Activated gamma-delta T cell treated with anti-CD3 and anti-CD28 coated beads, Interleukin-2, amount 50 U/mL, for 16 hours (primary cell): ENCODE results near the gene VAPA.

Experiments used
- DNase-seq: peaks from one replicate; pipeline ENCODE4 v3.0.0-alpha.2; 2020; ENCODE audit warnings: low read depth

Gene VAPA

GRCh38 chr18:10003281-10003680 lies 89.5 kb downstream of the VAPA start:
- no peak for DNase-seq

- DNase-seq, result no peak
Observed at GRCh38 chr18:10003866-10004265, 90.0 kb downstream of the VAPA start.

- DNase-seq, result no peak
Observed at GRCh38 chr18:10006311-10006893, 92.6 kb downstream of the VAPA start.

GRCh38 chr18:10008006-10008647 lies 94.3 kb downstream of the VAPA start:
- DNase-seq, result no peak
